IMR-90 (cell line): Measurements from ENCODE around the gene LIMS3. TPM values are rescaled to one million over a fixed set of nuclear protein-coding genes. Genes with fewer than 3 reads are reported as not detected.

Experiments
- polyA plus RNA-seq, 3 experiments: library from polyadenylated mRNA; depleted of rRNA; stranded (reverse); fragments of >200 nt; gene quantifications; 2 replicates each; pipeline ENCODE4 v1.2.3, GENCODE V29; 2012; ENCODE audit warnings: low replicate concordance in 1 of 3
- total RNA-seq: library from RNA; depleted of rRNA; stranded (reverse); fragments of >200 nt; gene quantifications from 2 replicates; pipeline ENCODE4 v1.2.3, GENCODE V29; 2012; rRNA removed

The LIMS3 gene
- total and polyA plus RNA-seq, 2 of the 4 experiments (the other 2 are of a cell fraction) = 0.44 to 12.7 TPM

Other genes with a start within 250 kb of the LIMS3 start
- gene RGPD5, start 104.4 kb upstream of the LIMS3 start, total RNA-seq = 14.3 and 21.7 TPM in 2 replicates
- 1.1 and 2.5 TPM in 2 replicates for gene RGPD5, start 104.4 kb upstream of the LIMS3 start, polyA plus RNA-seq (2012; rRNA removed)
- 1.6 and 2.2 TPM in 2 replicates for gene MALL, start 217.1 kb downstream of the LIMS3 start, total RNA-seq
- 1.2 and 1.6 TPM in 2 replicates for gene MALL, start 217.1 kb downstream of the LIMS3 start, polyA plus RNA-seq (2012; rRNA removed)